ENCODE results near the gene ANKS1B.

Gene ANKS1B

GRCh38 chr12:98741556-98742265 is 1243.0 kb downstream of the ANKS1B start (continued):
- TF ChIP-seq, protein P1, sequence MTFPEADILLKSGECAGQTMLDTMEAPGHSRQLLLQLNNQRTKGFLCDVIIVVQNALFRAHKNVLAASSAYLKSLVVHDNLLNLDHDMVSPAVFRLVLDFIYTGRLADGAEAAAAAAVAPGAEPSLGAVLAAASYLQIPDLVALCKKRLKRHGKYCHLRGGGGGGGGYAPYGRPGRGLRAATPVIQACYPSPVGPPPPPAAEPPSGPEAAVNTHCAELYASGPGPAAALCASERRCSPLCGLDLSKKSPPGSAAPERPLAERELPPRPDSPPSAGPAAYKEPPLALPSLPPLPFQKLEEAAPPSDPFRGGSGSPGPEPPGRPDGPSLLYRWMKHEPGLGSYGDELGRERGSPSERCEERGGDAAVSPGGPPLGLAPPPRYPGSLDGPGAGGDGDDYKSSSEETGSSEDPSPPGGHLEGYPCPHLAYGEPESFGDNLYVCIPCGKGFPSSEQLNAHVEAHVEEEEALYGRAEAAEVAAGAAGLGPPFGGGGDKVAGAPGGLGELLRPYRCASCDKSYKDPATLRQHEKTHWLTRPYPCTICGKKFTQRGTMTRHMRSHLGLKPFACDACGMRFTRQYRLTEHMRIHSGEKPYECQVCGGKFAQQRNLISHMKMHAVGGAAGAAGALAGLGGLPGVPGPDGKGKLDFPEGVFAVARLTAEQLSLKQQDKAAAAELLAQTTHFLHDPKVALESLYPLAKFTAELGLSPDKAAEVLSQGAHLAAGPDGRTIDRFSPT (tag by site-specific recombination; IDR thresholded peaks at IDR 0.05): peak; percentile 58; the same call in 1 of the 2 replicates
- TF ChIP-seq ZNF175 (tag by site-specific recombination; IDR thresholded peaks at IDR 0.05) (no peak), ZNF292 (tag by site-specific recombination; IDR thresholded peaks at IDR 0.05; ENCODE audit: borderline replicate concordance, low read depth) (no peak), SP2 (tag by site-specific recombination; IDR thresholded peaks at IDR 0.05) (no peak), ELK4 (IDR thresholded peaks at IDR 0.05; ENCODE audit: borderline replicate concordance, low read depth, low read length) (no peak), ZNF280D (tag by site-specific recombination; IDR thresholded peaks at IDR 0.05) (no peak), ZNF354C (tag by site-specific recombination; IDR thresholded peaks at IDR 0.05; ENCODE audit: borderline replicate concordance, low read depth) (no peak), ZNF654 (tag by site-specific recombination; IDR thresholded peaks at IDR 0.05; ENCODE audit: low read depth) (peak; percentile 13), ZNF10 (tag by site-specific recombination; IDR thresholded peaks at IDR 0.05) (peak; percentile 53; the same call in 1 of the 2 replicates), KLF9 (tag by site-specific recombination; IDR thresholded peaks at IDR 0.05; ENCODE audit: low read depth) (no peak), AEBP2 (tag by site-specific recombination; IDR thresholded peaks at IDR 0.05; ENCODE audit: borderline replicate concordance) (no peak), ZNF621 (tag by site-specific recombination; IDR thresholded peaks at IDR 0.05) (no peak), ZNF768 (tag by site-specific recombination; IDR thresholded peaks at IDR 0.05) (no peak), ZNF239 (tag by site-specific recombination; IDR thresholded peaks at IDR 0.05) (no peak), ZNF610 (tag by site-specific recombination; IDR thresholded peaks at IDR 0.05; ENCODE audit: borderline replicate concordance) (no peak), ZBTB48 (tag by site-specific recombination; IDR thresholded peaks at IDR 0.05) (no peak), ZNF391 (tag by site-specific recombination; IDR thresholded peaks at IDR 0.05; ENCODE audit: borderline replicate concordance, low read depth) (peak; percentile 19; the same call in 1 of the 2 replicates), ZEB2 (tag by site-specific recombination; IDR thresholded peaks at IDR 0.05) (peak; percentile 83), SCRT1 (tag by site-specific recombination; IDR thresholded peaks at IDR 0.05; ENCODE audit: borderline replicate concordance) (no peak), CTCF (tag by site-specific recombination; IDR thresholded peaks at IDR 0.05) (no peak), ZNF366 (tag by site-specific recombination; conservative IDR thresholded peaks at IDR 0.05) (peak; percentile 70), ZBTB8A (tag by site-specific recombination; IDR thresholded peaks at IDR 0.05) (no peak)
- TF ChIP-seq, protein P2, sequence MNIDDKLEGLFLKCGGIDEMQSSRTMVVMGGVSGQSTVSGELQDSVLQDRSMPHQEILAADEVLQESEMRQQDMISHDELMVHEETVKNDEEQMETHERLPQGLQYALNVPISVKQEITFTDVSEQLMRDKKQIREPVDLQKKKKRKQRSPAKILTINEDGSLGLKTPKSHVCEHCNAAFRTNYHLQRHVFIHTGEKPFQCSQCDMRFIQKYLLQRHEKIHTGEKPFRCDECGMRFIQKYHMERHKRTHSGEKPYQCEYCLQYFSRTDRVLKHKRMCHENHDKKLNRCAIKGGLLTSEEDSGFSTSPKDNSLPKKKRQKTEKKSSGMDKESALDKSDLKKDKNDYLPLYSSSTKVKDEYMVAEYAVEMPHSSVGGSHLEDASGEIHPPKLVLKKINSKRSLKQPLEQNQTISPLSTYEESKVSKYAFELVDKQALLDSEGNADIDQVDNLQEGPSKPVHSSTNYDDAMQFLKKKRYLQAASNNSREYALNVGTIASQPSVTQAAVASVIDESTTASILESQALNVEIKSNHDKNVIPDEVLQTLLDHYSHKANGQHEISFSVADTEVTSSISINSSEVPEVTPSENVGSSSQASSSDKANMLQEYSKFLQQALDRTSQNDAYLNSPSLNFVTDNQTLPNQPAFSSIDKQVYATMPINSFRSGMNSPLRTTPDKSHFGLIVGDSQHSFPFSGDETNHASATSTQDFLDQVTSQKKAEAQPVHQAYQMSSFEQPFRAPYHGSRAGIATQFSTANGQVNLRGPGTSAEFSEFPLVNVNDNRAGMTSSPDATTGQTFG (tag by site-specific recombination; IDR thresholded peaks at IDR 0.05; ENCODE audit: borderline replicate concordance): no peak
- TF ChIP-seq, protein P3, sequence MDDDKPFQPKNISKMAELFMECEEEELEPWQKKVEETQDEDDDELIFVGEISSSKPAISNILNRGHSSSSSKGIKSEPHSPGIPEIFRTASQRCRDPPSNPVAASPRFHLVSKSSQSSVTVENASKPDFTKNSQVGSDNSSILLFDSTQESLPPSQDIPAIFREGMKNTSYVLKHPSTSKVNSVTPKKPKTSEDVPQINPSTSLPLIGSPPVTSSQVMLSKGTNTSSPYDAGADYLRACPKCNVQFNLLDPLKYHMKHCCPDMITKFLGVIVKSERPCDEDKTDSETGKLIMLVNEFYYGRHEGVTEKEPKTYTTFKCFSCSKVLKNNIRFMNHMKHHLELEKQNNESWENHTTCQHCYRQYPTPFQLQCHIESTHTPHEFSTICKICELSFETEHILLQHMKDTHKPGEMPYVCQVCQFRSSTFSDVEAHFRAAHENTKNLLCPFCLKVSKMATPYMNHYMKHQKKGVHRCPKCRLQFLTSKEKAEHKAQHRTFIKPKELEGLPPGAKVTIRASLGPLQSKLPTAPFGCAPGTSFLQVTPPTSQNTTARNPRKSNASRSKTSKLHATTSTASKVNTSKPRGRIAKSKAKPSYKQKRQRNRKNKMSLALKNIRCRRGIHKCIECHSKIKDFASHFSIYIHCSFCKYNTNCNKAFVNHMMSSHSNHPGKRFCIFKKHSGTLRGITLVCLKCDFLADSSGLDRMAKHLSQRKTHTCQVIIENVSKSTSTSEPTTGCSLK (tag by site-specific recombination; IDR thresholded peaks at IDR 0.05): no peak

Measured in HEK293 (cell line).